WTC11 (cell line): ENCODE data around the gene F13B. TPM values are rescaled to one million over a fixed set of nuclear protein-coding genes. Genes with fewer than 3 reads are reported as not detected.

Source experiments
- ATAC-seq: fragments of 200-7000 bp; cut with Tn5 transposase; 2 replicates; pipeline ENCODE4 v1.10.0; 2021; ENCODE audit warnings: mild to moderate bottlenecking, moderate library complexity
- CTCF ChIA-PET: fragments of 300-600 bp; sonication (Branson Sonifier 250); formaldehyde crosslinking; loops from one replicate; lab custom pipeline; 2021; ENCODE audit warnings: antibody characterized with exemption; lab: Charles Lee
- POLR2A ChIA-PET: fragments of 350-600 bp; sonication (Branson Sonifier 250); formaldehyde crosslinking; loops from one replicate; lab custom pipeline; 2021; ENCODE audit warnings: antibody characterized with exemption; lab: Charles Lee
- DNase-seq: peaks from one replicate; pipeline ENCODE4 v3.0.0; 2021; ENCODE audit warnings: low spot score
- H3K27ac Mint-ChIP-seq: 2 replicates; pipeline ENCODE4 v1.8.0; 2021; ENCODE audit warnings: mixed read lengths
- H3K27me3 Mint-ChIP-seq: 2 replicates; pipeline ENCODE4 v1.8.0; 2021; ENCODE audit warnings: low read depth, mild to moderate bottlenecking, moderate library complexity, mixed read lengths
- H3K36me3 Mint-ChIP-seq: 2 replicates; pipeline ENCODE4 v1.8.0; 2021; ENCODE audit warnings: mixed read lengths
- H3K4me1 Mint-ChIP-seq: 2 replicates; pipeline ENCODE4 v1.8.0; 2022; ENCODE audit warnings: mixed read lengths
- H3K4me3 Mint-ChIP-seq: 2 replicates; pipeline ENCODE4 v1.8.0; 2021; ENCODE audit warnings: mild to moderate bottlenecking, moderate library complexity, mixed read lengths
- H3K9me3 Mint-ChIP-seq: 2 replicates; pipeline ENCODE4 v1.8.0; 2021; ENCODE audit warnings: mixed read lengths
- ATF6 ChIP-seq: sonication (generic); formaldehyde crosslinking; IDR thresholded peaks from 2 replicates; pipeline ENCODE4 v1.8.1; 2023; ENCODE audit warnings: mild to moderate bottlenecking, missing genetic modification reagents
- E2F5 ChIP-seq: sonication (generic); formaldehyde crosslinking; IDR thresholded peaks from 2 replicates; pipeline ENCODE4 v1.8.1; 2022; ENCODE audit warnings: mild to moderate bottlenecking, moderate library complexity, missing genetic modification reagents
- ERG ChIP-seq: fragments of 250-450 bp; sonication (Bioruptor Pico); IDR thresholded peaks from 2 replicates; pipeline ENCODE4 v1.8.0; 2021; ENCODE audit warnings: mild to moderate bottlenecking
- ESRRA ChIP-seq: sonication (generic); formaldehyde crosslinking; IDR thresholded peaks from 2 replicates; pipeline ENCODE4 v1.8.1; 2022; ENCODE audit warnings: mild to moderate bottlenecking, missing genetic modification reagents, borderline replicate concordance
- FOXJ3 ChIP-seq: sonication (generic); formaldehyde crosslinking; IDR thresholded peaks from 2 replicates; pipeline ENCODE4 v1.9.0; 2021; ENCODE audit warnings: missing genetic modification reagents, mild to moderate bottlenecking, borderline replicate concordance
- FOXK1 ChIP-seq: sonication (generic); formaldehyde crosslinking; IDR thresholded peaks from 2 replicates; pipeline ENCODE4 v1.8.0; 2022; ENCODE audit warnings: mild to moderate bottlenecking, moderate library complexity, missing genetic modification reagents
- HMGA2 ChIP-seq: fragments of 250-450 bp; sonication (Bioruptor Pico); IDR thresholded peaks from 2 replicates; pipeline ENCODE4 v1.4.0; 2021; ENCODE audit warnings: mild to moderate bottlenecking, moderate library complexity
- IRF2 ChIP-seq: sonication (generic); formaldehyde crosslinking; IDR thresholded peaks from 2 replicates; pipeline ENCODE4 v1.8.0; 2022; ENCODE audit warnings: low read depth, missing genetic modification reagents, borderline replicate concordance
- KAT7 ChIP-seq: sonication (generic); formaldehyde crosslinking; IDR thresholded peaks from 2 replicates; pipeline ENCODE4 v1.8.1; 2023; ENCODE audit warnings: missing genetic modification reagents, mild to moderate bottlenecking, borderline replicate concordance
- MLX ChIP-seq: sonication (generic); formaldehyde crosslinking; IDR thresholded peaks from 2 replicates; pipeline ENCODE4 v1.8.1; 2023; ENCODE audit warnings: mild to moderate bottlenecking, missing genetic modification reagents, moderate library complexity
- NR2C2 ChIP-seq: sonication (generic); formaldehyde crosslinking; IDR thresholded peaks from 2 replicates; pipeline ENCODE4 v1.8.0; 2022; ENCODE audit warnings: mild to moderate bottlenecking, missing genetic modification reagents
- NR3C1 ChIP-seq: sonication (generic); formaldehyde crosslinking; conservative IDR thresholded peaks from 2 replicates; pipeline ENCODE4 v1.8.1; 2023; ENCODE audit warnings: low read depth, mild to moderate bottlenecking, missing genetic modification reagents
- SOX15 ChIP-seq: fragments of 250-450 bp; sonication (Bioruptor Pico); IDR thresholded peaks from 2 replicates; pipeline ENCODE4 v1.9.0; 2021; ENCODE audit warnings: mild to moderate bottlenecking
- TEAD1 ChIP-seq: sonication (generic); formaldehyde crosslinking; IDR thresholded peaks from 2 replicates; pipeline ENCODE4 v1.8.0; 2022; ENCODE audit warnings: mild to moderate bottlenecking, missing genetic modification reagents
- ZBTB21 ChIP-seq: sonication (generic); formaldehyde crosslinking; IDR thresholded peaks from 2 replicates; pipeline ENCODE4 v1.8.1; 2023; ENCODE audit warnings: mild to moderate bottlenecking, missing genetic modification reagents, borderline replicate concordance
- ZNF138 ChIP-seq: sonication (generic); formaldehyde crosslinking; conservative IDR thresholded peaks from 2 replicates; pipeline ENCODE4 v1.8.1; 2022; ENCODE audit warnings: mild to moderate bottlenecking, moderate library complexity, missing genetic modification reagents
- ZNF263 ChIP-seq: sonication (generic); formaldehyde crosslinking; IDR thresholded peaks from 2 replicates; pipeline ENCODE4 v1.8.1; 2022; ENCODE audit warnings: low read depth, mild to moderate bottlenecking, moderate library complexity, missing genetic modification reagents
- ZNF281 ChIP-seq: sonication (generic); formaldehyde crosslinking; IDR thresholded peaks from 2 replicates; pipeline ENCODE4 v1.8.0; 2023; ENCODE audit warnings: mild to moderate bottlenecking, missing genetic modification reagents
- ZNF512 ChIP-seq: sonication (generic); formaldehyde crosslinking; IDR thresholded peaks from 2 replicates; pipeline ENCODE4 v1.8.1; 2022; ENCODE audit warnings: missing genetic modification reagents, borderline replicate concordance
- ZNF532 ChIP-seq: fragments of 250-450 bp; sonication (Bioruptor Pico); IDR thresholded peaks from 2 replicates; pipeline ENCODE4 v1.9.0; 2021; ENCODE audit warnings: mild to moderate bottlenecking, borderline replicate concordance
- ZSCAN18 ChIP-seq: fragments of 250-450 bp; sonication (Bioruptor Pico); IDR thresholded peaks from 2 replicates; pipeline ENCODE4 v2.1.2; 2022; ENCODE audit warnings: mild to moderate bottlenecking, moderate library complexity
- total RNA-seq: library from RNA; stranded (reverse); gene quantifications from 3 replicates; pipeline ENCODE4 v1.2.3, GENCODE V29; 2021

Gene F13B
- total RNA-seq, 1 experiment from 2014 or later, result not detected

GRCh38 chr1:197017558-197018146, 49.4 kb downstream of the F13B start (continued):
- TF ChIP-seq NR2C2 (no peak), ATF6 (CRISPR knock-in tag) (no peak), MLX (CRISPR knock-in tag) (no peak), NR3C1 (CRISPR knock-in tag) (no peak), ESRRA (no peak), E2F5 (no peak), ZBTB21 (CRISPR knock-in tag) (no peak)

GRCh38 chr1:197016751-197017150, 50.3 kb downstream of the F13B start:
- Mint-ChIP-seq H3K27me3 (no peaks in the 10 kb centered on the region), H3K4me3 (no peak overlapping the region), H3K36me3 (peaks cover 2% of the 10 kb centered on the region), H3K27ac (no peak overlapping the region), H3K9me3 (peaks cover 8% of the 10 kb centered on the region), H3K4me1 (peaks cover 5% of the 10 kb centered on the region)
- POLR2A ChIA-PET, result no interaction called here
- DNase-seq (no peak), ATAC-seq (no peak)
- CTCF ChIA-PET, result interaction anchor here (1.3 kb wide), 1 partner anchor 141 kb away, joined by 3 read pairs; no protein-coding TSS in a partner anchor
- TF ChIP-seq NR3C1 (CRISPR knock-in tag), result no peak
- TF ChIP-seq ZNF263 (CRISPR knock-in tag), result no peak
- no peak for TF ChIP-seq ZNF512 (CRISPR knock-in tag)
- no peak for TF ChIP-seq FOXK1 (CRISPR knock-in tag)
- no peak for TF ChIP-seq ZNF532 (CRISPR knock-in tag)
- no peak for TF ChIP-seq HMGA2
- no peak for TF ChIP-seq IRF2 (CRISPR knock-in tag)
- no peak for TF ChIP-seq TEAD1 (CRISPR knock-in tag)
- TF ChIP-seq ZSCAN18, result no peak
- TF ChIP-seq ZNF138 (CRISPR knock-in tag), result no peak
- no peak for TF ChIP-seq ZBTB21 (CRISPR knock-in tag)
- TF ChIP-seq SOX15, result no peak
- no peak for TF ChIP-seq ERG (CRISPR knock-in tag)
- TF ChIP-seq FOXJ3 (CRISPR knock-in tag), result no peak
- no peak for TF ChIP-seq KAT7 (CRISPR knock-in tag)
- TF ChIP-seq ZNF281 (CRISPR knock-in tag), result no peak
